Stimulated activated CD4-positive, alpha-beta T cell treated with anti-CD3 and anti-CD28 coated beads, Interleukin-2, amount 100 ng/mL, for 24 hours (primary cell): ENCODE measurements around the gene TMEM40.
A peak's percentile ranks its signal among the peaks of the same experiment; 100 is the strongest.
"Not testable (repeated sequence)": the region's sequence is repeated elsewhere in the genome, so short reads cannot be mapped to it uniquely, and the experiment has no call there.

Source experiments
- DNase-seq, 2 donors: peaks; one replicate each; pipeline ENCODE4 v3.0.0-alpha.2; 2020

The TMEM40 gene

GRCh38 chr3:12750223-12750622 lies 8.8 kb downstream of the TMEM40 start:
- DNase-seq, result no peak

- DNase-seq, result no peak
Measured at GRCh38 chr3:12748477-12748876, 10.6 kb downstream of the TMEM40 start.

- no peak for DNase-seq
Measured at GRCh38 chr3:12746419-12746818, 12.6 kb downstream of the TMEM40 start.

GRCh38 chr3:12744326-12744725 lies 14.7 kb downstream of the TMEM40 start:
- DNase-seq, result no peak

- DNase-seq, result no peak
Measured at GRCh38 chr3:12743583-12743982, 15.5 kb downstream of the TMEM40 start.

- no peak for DNase-seq
Measured at GRCh38 chr3:12742330-12743107, 16.5 kb downstream of the TMEM40 start.

- DNase-seq, result no peak
Measured at GRCh38 chr3:12741209-12741608, 17.9 kb downstream of the TMEM40 start.

- DNase-seq, result no peak
Measured at GRCh38 chr3:12737833-12738232, 21.2 kb downstream of the TMEM40 start.

- DNase-seq, result no peak
Measured at GRCh38 chr3:12737319-12737718, 21.7 kb downstream of the TMEM40 start.

- no peak for DNase-seq
Measured at GRCh38 chr3:12734960-12735359, 24.1 kb downstream of the TMEM40 start.

- DNase-seq, result no peak
Measured at GRCh38 chr3:12733566-12733965, 25.5 kb downstream of the TMEM40 start.

GRCh38 chr3:12730506-12731242 lies 28.4 kb downstream of the TMEM40 start:
- no peak for DNase-seq

GRCh38 chr3:12729051-12729651 lies 29.9 kb downstream of the TMEM40 start:
- DNase-seq, result no peak

- no peak for DNase-seq
Measured at GRCh38 chr3:12727937-12728336, 31.1 kb downstream of the TMEM40 start.

GRCh38 chr3:12727481-12727880 lies 31.6 kb downstream of the TMEM40 start:
- no peak for DNase-seq

GRCh38 chr3:12725436-12725835 lies 33.6 kb downstream of the TMEM40 start:
- no peak for DNase-seq

- no peak for DNase-seq
Measured at GRCh38 chr3:12724794-12725193, 34.3 kb downstream of the TMEM40 start.

GRCh38 chr3:12723362-12723761 lies 35.7 kb downstream of the TMEM40 start:
- not testable (repeated sequence) for DNase-seq

- DNase-seq, result no peak
Measured at GRCh38 chr3:12722226-12722625, 36.8 kb downstream of the TMEM40 start.

GRCh38 chr3:12719984-12720898 lies 38.8 kb downstream of the TMEM40 start:
- peak; percentile 64 to 73 for DNase-seq

- no peak for DNase-seq
Measured at GRCh38 chr3:12719541-12719940, 39.5 kb downstream of the TMEM40 start.

GRCh38 chr3:12716605-12717151 lies 42.4 kb downstream of the TMEM40 start:
- no peak for DNase-seq

- DNase-seq, result no peak
Measured at GRCh38 chr3:12714278-12714677, 44.8 kb downstream of the TMEM40 start.
